Aorta (tissue), 5 donors: Measurements from ENCODE around the gene CCSER1. TPM values are rescaled to one million over a fixed set of nuclear protein-coding genes. Genes with fewer than 3 reads are reported as not detected.

Experiments used
- ATAC-seq: fragments of 200-7000 bp; cut with Tn5 transposase; one replicate; pipeline ENCODE4 v1.9.1; 2022; ENCODE audit warnings: moderate library complexity; ENCODE audit not compliant: low FRiP score
- DNase-seq, 2 donors: peaks; one replicate each; pipeline ENCODE4 v3.0.0-alpha.2; 2020
- H3K27ac ChIP-seq, 2 donors: one replicate each; pipeline ENCODE4 v1.5.1; 2013; ENCODE audit warnings: low read length in 2 of 2, mild to moderate bottlenecking in 2 of 2, moderate library complexity in 2 of 2, control low read depth in 1 of 2, inconsistent platforms in 1 of 2, low read depth in 1 of 2
- H3K27me3 ChIP-seq, 2 donors: one replicate each; pipeline ENCODE4 v1.6.1; 2013; ENCODE audit warnings: control low read depth in 1 of 2, low read length in 1 of 2, mild to moderate bottlenecking in 1 of 2, moderate library complexity in 1 of 2; ENCODE audit not compliant: insufficient read depth in 2 of 2, control insufficient read depth in 1 of 2
- H3K36me3 ChIP-seq, 2 donors: one replicate each; pipeline ENCODE4 v1.6.1; 2013; ENCODE audit warnings: control low read depth in 1 of 2, low read length in 1 of 2, mild to moderate bottlenecking in 1 of 2; ENCODE audit not compliant: insufficient read depth in 2 of 2, control insufficient read depth in 1 of 2
- H3K4me1 ChIP-seq, 2 donors: one replicate each; pipeline ENCODE4 v1.6.1; 2013; ENCODE audit warnings: low read length in 2 of 2, control low read depth in 1 of 2, mild to moderate bottlenecking in 1 of 2, moderate library complexity in 1 of 2; ENCODE audit not compliant: insufficient read depth in 2 of 2, control insufficient read depth in 1 of 2
- H3K4me3 ChIP-seq, 2 donors: one replicate each; pipeline ENCODE4 v1.5.1; 2013; ENCODE audit warnings: low read length in 2 of 2, control low read depth in 1 of 2, mild to moderate bottlenecking in 1 of 2
- H3K9me3 ChIP-seq: one replicate; pipeline ENCODE4 v1.6.1; 2013; ENCODE audit warnings: mild to moderate bottlenecking, low read length; ENCODE audit not compliant: control insufficient read depth
- WGBS, 2 donors: extraction: QIAGEN DNeasy Blood & Tissue Kit; methylation state at CpG; one replicate each; pipeline ENCODE4 v1.1.7; 2013; 5-methylcytosine and 5-hydroxymethylcytosine counted together
- intact Hi-C, 2 donors: fragments of 100-400 bp; cut with DNase I; formaldehyde crosslinking; loops; one replicate each; pipeline versions ENCODE4 v1.14.2 to v1.15.0; 2022
- polyA plus RNA-seq, 2 donors: library from polyadenylated mRNA; stranded (reverse); fragments of 200-250 nt; gene quantifications; one replicate each; pipeline ENCODE4 v1.2.3, GENCODE V29; 2013
- total RNA-seq, 2 donors: library from RNA; stranded (reverse); fragmentation: NEBNext Ultra II Directional; extraction: Animal tissue kit (Norgen Biotek cat#: 25700); gene quantifications; one replicate each; pipeline ENCODE4 v1.2.1, GENCODE V29; 2021
- donor health status: healthy with polysubstance abuse.
- donor health status: Bipolar disorder and iron deficiency.
- donor health status: DM: no; HTN: no; CAD: no.
- donor health status: DM: no; HTN: no; CAD: no.
- donor health status: DM: yes; HTN: yes; CAD: no.

Gene CCSER1
- total and polyA plus RNA-seq, 4 donors: 2.0 to 9.5 (median 9.3) TPM; not detected in 1

DNA sequence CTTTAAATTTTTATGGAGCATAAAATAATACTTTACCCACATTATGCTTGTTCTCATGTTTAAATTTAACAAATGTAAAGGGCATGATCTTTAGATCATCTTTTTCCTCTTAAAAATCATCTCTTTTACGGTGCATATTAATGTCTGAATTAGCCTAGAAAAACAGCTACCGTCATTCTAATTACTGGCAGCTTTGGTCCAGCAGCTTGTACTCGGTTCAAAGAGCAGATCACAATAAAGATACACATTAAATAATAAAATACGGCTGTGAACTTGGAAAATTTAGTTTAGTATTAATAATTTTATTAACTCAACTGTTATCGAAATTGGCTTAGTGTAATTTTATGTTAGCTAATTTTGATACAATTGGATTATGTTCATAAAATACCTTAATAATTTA, 19.1 kb downstream of the CCSER1 start:
- no peaks in the 10 kb centered on the region for H3K4me1 ChIP-seq
- H3K27ac ChIP-seq: no peak overlapping the region
- intact Hi-C loops: no loop called here
- no peak for DNase-seq
- no peak for ATAC-seq
- H3K36me3 ChIP-seq: no peaks in the 10 kb centered on the region
- no peaks in the 10 kb centered on the region for H3K27me3 ChIP-seq
- WGBS, 2 donors: 74 to 75% methylated on average over 5 of the region's 5 CpGs
- no peaks in the 10 kb centered on the region for H3K9me3 ChIP-seq
- H3K4me3 ChIP-seq: no peak overlapping the region

DNA sequence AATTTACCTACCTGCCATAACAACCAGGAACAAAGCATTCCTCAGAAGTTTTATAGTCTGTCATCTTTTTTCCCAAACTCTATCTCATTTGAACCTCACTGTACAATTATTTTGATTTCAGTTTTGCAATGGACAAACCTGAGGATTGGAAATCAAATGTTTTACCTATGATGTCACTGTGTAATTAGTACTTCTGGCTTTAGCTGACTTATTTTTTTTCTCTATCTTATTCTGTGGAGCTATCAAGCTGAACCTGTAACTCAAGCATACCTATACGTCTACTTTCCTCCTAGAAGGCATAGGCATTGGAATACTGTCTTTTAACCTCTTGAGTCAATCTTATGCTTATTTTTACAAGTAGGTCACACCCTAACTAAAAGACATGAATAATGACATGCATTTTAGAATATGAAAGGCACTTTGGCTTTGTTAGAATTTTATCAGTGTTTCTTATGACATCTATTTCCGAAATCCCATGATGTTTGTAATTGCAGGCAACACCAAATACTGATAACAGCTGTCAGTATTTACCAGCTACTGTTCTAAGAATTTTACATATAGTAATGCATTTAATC, 21.5 kb downstream of the CCSER1 start:
- no peak overlapping the region for H3K27ac ChIP-seq
- DNase-seq: no peak
- intact Hi-C loops: no loop called here
- peaks cover 2% of the 10 kb centered on the region for H3K9me3 ChIP-seq
- no peak for ATAC-seq
- WGBS, 2 donors: 59 to 63% methylated on average over 2 of the region's 2 CpGs
- no peak overlapping the region for H3K4me3 ChIP-seq
- no peaks in the 10 kb centered on the region for H3K36me3 ChIP-seq
- H3K4me1 ChIP-seq: no peaks in the 10 kb centered on the region
- no peaks in the 10 kb centered on the region for H3K27me3 ChIP-seq

DNA sequence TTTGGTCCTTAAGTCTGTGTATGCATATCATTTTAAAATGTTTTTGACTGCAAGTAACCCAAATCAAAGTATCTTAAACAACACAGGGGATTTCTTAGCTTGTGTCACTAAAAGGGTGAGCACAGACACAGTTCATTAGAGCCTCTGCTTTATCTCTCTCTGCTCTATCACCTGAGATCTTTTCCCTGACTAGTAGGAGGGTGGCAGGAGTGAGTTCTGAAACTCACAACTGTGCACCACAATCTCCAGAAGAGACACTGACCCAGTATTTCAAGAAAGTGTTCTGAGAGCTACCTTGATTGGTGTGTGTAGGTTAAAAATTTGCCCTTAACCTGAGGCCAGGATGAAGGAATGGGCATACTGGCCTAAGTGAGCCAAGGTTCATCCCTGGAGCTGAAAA, 24.8 kb downstream of the CCSER1 start:
- H3K27me3 ChIP-seq: no peaks in the 10 kb centered on the region
- no peak for ATAC-seq

DNA sequence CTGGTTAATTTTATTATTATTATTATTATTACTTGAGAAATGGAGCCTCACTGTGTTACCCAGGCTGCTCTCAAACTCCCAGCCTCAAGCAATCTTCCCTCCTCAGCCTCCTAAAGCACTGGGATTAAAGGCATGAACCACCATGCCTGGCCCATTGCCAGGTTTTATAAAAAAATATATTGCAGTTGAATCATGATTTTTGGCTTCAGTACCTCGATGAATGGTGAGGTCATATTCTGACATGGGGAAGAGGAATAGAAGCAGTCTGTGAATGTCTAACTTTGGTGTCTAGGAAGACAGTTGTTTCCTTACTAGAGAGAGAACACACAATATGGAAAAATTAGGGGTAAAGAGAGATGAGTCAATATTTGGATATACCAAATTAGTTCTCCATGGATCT, 32.0 kb downstream of the CCSER1 start:
- 29 to 34% methylated on average over 1 of the region's 1 CpG for WGBS, 2 donors
- Histone ChIP-seq H3K36me3 (no peaks in the 10 kb centered on the region), H3K4me3 (no peak overlapping the region), H3K27ac (no peak overlapping the region), H3K27me3 (no peaks in the 10 kb centered on the region), H3K4me1 (no peaks in the 10 kb centered on the region), H3K9me3 (no peaks in the 10 kb centered on the region)
- ATAC-seq (no peak), DNase-seq (no peak)
- intact Hi-C loops: no loop called here

More for the DNA sequence above, 24.8 kb downstream of the CCSER1 start:
- Histone ChIP-seq H3K27ac (no peak overlapping the region), H3K4me1 (no peaks in the 10 kb centered on the region), H3K4me3 (no peak overlapping the region), H3K36me3 (no peaks in the 10 kb centered on the region), H3K9me3 (peaks cover 2% of the 10 kb centered on the region)
- DNase-seq: no peak
- intact Hi-C loops: no loop called here

DNA sequence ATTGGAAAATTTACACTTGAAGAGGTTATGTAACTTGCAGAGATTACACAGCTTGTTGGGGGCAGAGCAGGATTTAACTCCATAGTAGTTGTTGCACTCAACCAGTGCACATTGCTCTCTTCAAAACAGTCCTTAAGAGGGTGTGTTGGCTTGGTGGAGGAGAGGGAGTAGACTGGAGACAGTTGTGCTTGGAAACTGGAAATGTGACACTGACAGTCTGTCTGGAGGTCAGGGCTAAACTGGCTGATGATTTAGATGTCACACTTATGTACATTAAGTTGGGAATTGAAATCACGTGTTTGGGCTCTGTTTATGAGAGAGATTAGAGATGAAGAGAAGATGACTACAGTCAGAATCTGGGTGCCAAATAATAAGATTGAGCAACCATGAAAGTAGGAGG, 32.9 kb downstream of the CCSER1 start:
- DNase-seq (no peak), ATAC-seq (no peak)
- Histone ChIP-seq H3K27ac (no peak overlapping the region), H3K9me3 (no peaks in the 10 kb centered on the region), H3K36me3 (no peaks in the 10 kb centered on the region), H3K4me1 (no peaks in the 10 kb centered on the region), H3K4me3 (no peak overlapping the region), H3K27me3 (no peaks in the 10 kb centered on the region)
- whole genome bisulfite sequencing, 2 donors: 36 to 73% methylated on average over 1 of the region's 1 CpG
- intact Hi-C loops: no loop called here

DNA sequence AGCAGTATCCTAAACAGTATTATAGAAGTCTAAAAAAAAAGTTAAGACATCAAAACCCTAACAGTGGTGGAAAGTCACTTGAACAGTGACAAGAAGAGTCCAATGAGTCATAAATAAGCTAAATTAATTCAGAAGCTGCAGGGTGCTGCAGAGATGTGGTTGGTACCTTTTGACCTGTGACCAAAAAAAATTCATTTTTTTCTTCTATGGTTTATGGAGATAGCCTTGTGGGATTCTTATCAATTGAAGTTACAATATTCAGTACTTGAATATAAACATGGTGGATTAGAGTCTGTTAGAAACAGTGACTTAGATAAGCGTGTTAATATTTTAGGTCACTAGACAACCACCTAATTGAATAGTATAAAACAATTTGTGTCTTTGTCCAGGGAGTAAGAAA, 35.4 kb downstream of the CCSER1 start:
- Histone ChIP-seq H3K27ac (no peak overlapping the region), H3K4me3 (no peak overlapping the region), H3K27me3 (no peaks in the 10 kb centered on the region), H3K4me1 (no peaks in the 10 kb centered on the region), H3K36me3 (no peaks in the 10 kb centered on the region), H3K9me3 (no peaks in the 10 kb centered on the region)
- DNase-seq: no peak
- WGBS, 2 donors: 76 to 86% methylated on average over 1 of the region's 1 CpG
- no peak for ATAC-seq
- intact Hi-C loops: no loop called here

DNA sequence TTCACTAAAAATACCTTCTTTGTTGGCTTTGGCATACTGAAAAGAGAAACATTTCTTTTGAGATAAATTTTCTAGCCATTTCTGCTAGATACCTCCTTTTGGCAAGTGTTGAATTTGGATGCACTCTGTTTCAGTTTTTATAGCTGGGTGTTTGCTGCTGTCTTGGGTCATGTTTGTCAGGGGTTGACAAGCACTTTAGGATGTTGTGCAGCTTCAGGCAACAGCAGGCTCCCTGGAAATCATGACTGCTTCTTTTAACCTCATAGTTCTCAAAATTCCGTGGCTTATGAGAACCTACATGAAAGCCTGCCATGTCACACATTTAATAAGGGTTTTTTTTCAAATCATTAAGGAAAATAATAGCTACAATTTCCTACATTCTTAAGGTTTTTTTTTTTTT, 36.7 kb downstream of the CCSER1 start:
- Histone ChIP-seq H3K4me3 (no peak overlapping the region), H3K4me1 (no peaks in the 10 kb centered on the region), H3K27me3 (no peaks in the 10 kb centered on the region), H3K36me3 (no peaks in the 10 kb centered on the region), H3K27ac (no peak overlapping the region), H3K9me3 (no peaks in the 10 kb centered on the region)
- DNase-seq: no peak
- intact Hi-C loops: no loop called here
- no peak for ATAC-seq
- 22 to 29% methylated on average over 1 of the region's 1 CpG for WGBS, 2 donors

DNA sequence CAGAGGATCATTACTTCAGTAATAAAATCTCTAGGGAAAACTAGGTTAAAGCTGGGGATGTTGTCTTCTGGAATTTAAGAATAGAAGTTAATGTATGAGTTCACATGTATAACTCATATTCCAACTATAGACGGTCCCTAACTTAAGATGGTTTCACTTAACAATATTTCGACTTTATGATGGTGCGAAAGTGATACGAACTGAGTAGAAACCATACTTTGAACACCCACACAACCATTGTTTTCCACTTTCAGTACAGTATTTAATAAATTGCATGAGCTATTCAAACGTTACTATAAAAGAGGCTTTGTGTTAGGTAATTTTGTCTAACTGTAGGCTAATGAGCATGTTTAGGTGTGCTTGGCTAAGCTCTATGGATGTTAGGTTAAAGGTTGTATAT, 38.7 kb downstream of the CCSER1 start:
- Histone ChIP-seq H3K9me3 (no peaks in the 10 kb centered on the region), H3K27ac (no peak overlapping the region), H3K36me3 (no peaks in the 10 kb centered on the region), H3K27me3 (no peaks in the 10 kb centered on the region), H3K4me1 (no peaks in the 10 kb centered on the region), H3K4me3 (no peak overlapping the region)
- ATAC-seq (no peak), DNase-seq (no peak)
- WGBS, 2 donors: 85 to 90% methylated on average over 5 of the region's 5 CpGs
- intact Hi-C loops: no loop called here

DNA sequence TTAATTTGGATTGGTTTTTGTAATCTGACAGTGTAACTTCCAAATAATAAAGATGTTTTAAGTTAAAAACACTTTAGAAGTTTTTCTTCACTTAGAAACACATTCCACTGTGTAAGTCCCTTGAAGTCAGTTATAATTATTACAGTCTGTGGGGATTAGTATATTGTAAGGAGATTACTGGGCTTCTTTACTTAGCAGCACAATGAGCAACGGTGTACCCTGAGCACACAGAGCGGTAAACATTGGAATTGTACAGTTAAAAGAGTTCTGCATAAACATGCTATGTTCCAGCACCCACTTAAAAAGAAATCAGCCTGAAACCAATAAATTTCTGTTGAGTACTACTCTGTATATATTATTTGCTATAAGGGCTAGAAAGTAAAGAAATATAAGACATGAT, 44.3 kb downstream of the CCSER1 start:
- Histone ChIP-seq H3K9me3 (no peaks in the 10 kb centered on the region), H3K36me3 (no peaks in the 10 kb centered on the region), H3K27ac (no peak overlapping the region), H3K27me3 (no peaks in the 10 kb centered on the region), H3K4me3 (no peak overlapping the region), H3K4me1 (no peaks in the 10 kb centered on the region)
- WGBS, 2 donors: 78 to 79% methylated on average over 2 of the region's 2 CpGs
- ATAC-seq: no peak
- DNase-seq: no peak
- intact Hi-C loops: no loop called here
